Measurements from ENCODE around the gene IL22RA2. TPM values are rescaled to one million over a fixed set of nuclear protein-coding genes. Genes with fewer than 3 reads are reported as not detected.

Gene IL22RA2
- total RNA-seq, 1 donor from 2014 or later, result not detected

- intact Hi-C loops (cut with DNase I), result no loop called here
- Histone ChIP-seq H3K9me3 (peaks cover 20% of the 10 kb centered on the region), H3K4me3 (no peak overlapping the region), H3K4me1 (no peaks in the 10 kb centered on the region), H3K36me3 (no peaks in the 10 kb centered on the region), H3K27ac (no peak overlapping the region), H3K27me3 (no peaks in the 10 kb centered on the region)
- TF ChIP-seq CTCF (IDR thresholded peaks at IDR 0.05), result no peak
- no peak for TF ChIP-seq POLR2AphosphoS5 (IDR thresholded peaks at IDR 0.05; ENCODE audit: insufficient read depth in 1 of 2, low read depth in 1 of 2)
- no peak for TF ChIP-seq POLR2A (IDR thresholded peaks at IDR 0.05)
- no peak for DNase-seq (ENCODE audit: extremely low spot score in 2 of 2)
These were observed 9.2 kb upstream of the IL22RA2 start for GRCh38 chr6:137182654-137183073.

- no peaks in the 10 kb centered on the region for H3K36me3 ChIP-seq
- H3K4me1 ChIP-seq, result no peaks in the 10 kb centered on the region
- H3K4me3 ChIP-seq, result no peak overlapping the region
- H3K27ac ChIP-seq, result no peak overlapping the region
- no peaks in the 10 kb centered on the region for H3K27me3 ChIP-seq
- TF ChIP-seq POLR2A (IDR thresholded peaks at IDR 0.05), result no peak
- no peak for TF ChIP-seq POLR2AphosphoS5 (IDR thresholded peaks at IDR 0.05; ENCODE audit: insufficient read depth in 1 of 2, low read depth in 1 of 2)
- no peak for TF ChIP-seq CTCF (IDR thresholded peaks at IDR 0.05)
- intact Hi-C loops (cut with DNase I), result no loop called here
- DNase-seq (ENCODE audit: extremely low spot score in 2 of 2), result no peak
- peaks cover 20% of the 10 kb centered on the region for H3K9me3 ChIP-seq
These were observed 8.6 kb upstream of the IL22RA2 start for GRCh38 chr6:137181891-137182653.

GRCh38 chr6:137177611-137178010 is 4.2 kb upstream of the IL22RA2 start:
- no peak overlapping the region for H3K27ac ChIP-seq
- TF ChIP-seq POLR2A (IDR thresholded peaks at IDR 0.05), result no peak
- no peak for TF ChIP-seq POLR2AphosphoS5 (IDR thresholded peaks at IDR 0.05; ENCODE audit: insufficient read depth in 1 of 2, low read depth in 1 of 2)
- no peak for TF ChIP-seq CTCF (IDR thresholded peaks at IDR 0.05)
- no peaks in the 10 kb centered on the region for H3K36me3 ChIP-seq
- no peaks in the 10 kb centered on the region for H3K27me3 ChIP-seq
- H3K4me3 ChIP-seq, result no peak overlapping the region
- H3K9me3 ChIP-seq, result no peaks in the 10 kb centered on the region
- DNase-seq (ENCODE audit: extremely low spot score in 2 of 2), result no peak
- intact Hi-C loops (cut with DNase I), result no loop called here
- no peaks in the 10 kb centered on the region for H3K4me1 ChIP-seq

GRCh38 chr6:137176729-137177128 is 3.3 kb upstream of the IL22RA2 start:
- Histone ChIP-seq H3K9me3 (no peaks in the 10 kb centered on the region), H3K27ac (no peak overlapping the region), H3K27me3 (no peaks in the 10 kb centered on the region), H3K4me3 (no peak overlapping the region), H3K4me1 (no peaks in the 10 kb centered on the region), H3K36me3 (no peaks in the 10 kb centered on the region)
- intact Hi-C loops (cut with DNase I), result no loop called here
- no peak for DNase-seq (ENCODE audit: extremely low spot score in 2 of 2)
- no peak for TF ChIP-seq POLR2AphosphoS5 (IDR thresholded peaks at IDR 0.05; ENCODE audit: insufficient read depth in 1 of 2, low read depth in 1 of 2)
- no peak for TF ChIP-seq CTCF (IDR thresholded peaks at IDR 0.05)
- no peak for TF ChIP-seq POLR2A (IDR thresholded peaks at IDR 0.05)

GRCh38 chr6:137175868-137176245 is 2.4 kb upstream of the IL22RA2 start:
- H3K9me3 ChIP-seq, result no peaks in the 10 kb centered on the region

More at GRCh38 chr6:137175868-137176245, 2.4 kb upstream of the IL22RA2 start:
- DNase-seq (ENCODE audit: extremely low spot score in 2 of 2), result no peak
- H3K4me3 ChIP-seq, result no peak overlapping the region
- H3K27ac ChIP-seq, result no peak overlapping the region
- no peaks in the 10 kb centered on the region for H3K27me3 ChIP-seq
- H3K4me1 ChIP-seq, result no peaks in the 10 kb centered on the region
- intact Hi-C loops (cut with DNase I), result no loop called here
- no peaks in the 10 kb centered on the region for H3K36me3 ChIP-seq
- TF ChIP-seq POLR2AphosphoS5 (IDR thresholded peaks at IDR 0.05; ENCODE audit: insufficient read depth in 1 of 2, low read depth in 1 of 2) (no peak), POLR2A (IDR thresholded peaks at IDR 0.05) (no peak), CTCF (IDR thresholded peaks at IDR 0.05) (no peak)
